GM13977 (cell line): ENCODE results near the gene EPAS1.

ENCODE experiments used
- DNase-seq: peaks from one replicate; pipeline ENCODE4 v3.0.0; 2012; ENCODE audit warnings: low spot score
- CTCF ChIP-seq: IDR thresholded peaks from 2 replicates; pipeline ENCODE4 v1.5.1; 2012; ENCODE audit warnings: mild to moderate bottlenecking, control low read depth; ENCODE audit not compliant: insufficient read depth; ENCODE audit errors: extremely low read depth, missing control alignments
- in situ Hi-C: fragments of 300-500 bp; cut with MboI; formaldehyde crosslinking; loops from one replicate; pipeline ENCODE4 v1.12.0; 2022; ENCODE audit warnings: low sequenced_read_pairs, low pct_unique_long_range_greater_than_20kb, mixed read lengths, inconsistent platforms; ENCODE audit not compliant: unreplicated experiment

The EPAS1 gene

DNA sequence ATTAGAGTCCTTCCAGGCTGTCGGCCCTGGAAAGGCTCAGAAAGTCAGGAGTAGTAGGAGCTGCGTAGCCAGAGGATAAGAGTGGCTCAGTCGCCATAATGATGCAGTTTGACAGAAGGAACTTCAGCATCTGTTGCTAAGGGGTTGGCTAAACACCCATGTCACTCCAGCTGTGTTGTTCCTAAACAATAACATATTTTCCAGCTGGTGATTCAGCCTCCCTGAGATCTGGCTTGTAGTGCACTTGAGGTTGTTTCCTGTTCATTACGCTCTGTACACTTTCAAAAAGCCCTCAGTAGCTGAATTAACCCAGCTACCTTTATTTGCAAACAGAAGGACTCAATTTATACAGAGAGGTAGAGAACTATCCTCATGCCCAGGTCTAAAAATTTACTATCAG lies 39.7 kb upstream of the EPAS1 start:
- in situ Hi-C loops = no loop called here
- no peak for DNase-seq
- no peak for TF ChIP-seq CTCF

DNA sequence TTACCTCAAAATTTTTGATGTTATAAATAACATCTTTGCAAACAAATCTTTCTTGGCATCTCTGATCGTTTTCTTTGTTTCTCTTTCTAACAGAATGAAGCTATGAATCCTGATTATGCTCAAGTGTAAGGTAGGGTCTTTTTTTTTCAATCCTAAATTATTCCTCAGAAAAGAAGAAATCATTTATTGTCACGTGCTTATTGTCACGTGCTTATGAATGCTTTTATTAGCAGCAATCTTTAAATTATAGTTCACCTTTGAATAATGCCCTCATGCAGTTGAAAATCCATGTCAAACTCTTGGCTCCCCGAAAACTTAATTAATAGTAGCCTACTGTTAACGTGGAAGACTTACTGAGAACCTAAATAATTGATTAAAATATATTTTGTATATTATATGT lies 39.2 kb upstream of the EPAS1 start:
- no peak for DNase-seq
- in situ Hi-C loops = no loop called here
- no peak for TF ChIP-seq CTCF

DNA sequence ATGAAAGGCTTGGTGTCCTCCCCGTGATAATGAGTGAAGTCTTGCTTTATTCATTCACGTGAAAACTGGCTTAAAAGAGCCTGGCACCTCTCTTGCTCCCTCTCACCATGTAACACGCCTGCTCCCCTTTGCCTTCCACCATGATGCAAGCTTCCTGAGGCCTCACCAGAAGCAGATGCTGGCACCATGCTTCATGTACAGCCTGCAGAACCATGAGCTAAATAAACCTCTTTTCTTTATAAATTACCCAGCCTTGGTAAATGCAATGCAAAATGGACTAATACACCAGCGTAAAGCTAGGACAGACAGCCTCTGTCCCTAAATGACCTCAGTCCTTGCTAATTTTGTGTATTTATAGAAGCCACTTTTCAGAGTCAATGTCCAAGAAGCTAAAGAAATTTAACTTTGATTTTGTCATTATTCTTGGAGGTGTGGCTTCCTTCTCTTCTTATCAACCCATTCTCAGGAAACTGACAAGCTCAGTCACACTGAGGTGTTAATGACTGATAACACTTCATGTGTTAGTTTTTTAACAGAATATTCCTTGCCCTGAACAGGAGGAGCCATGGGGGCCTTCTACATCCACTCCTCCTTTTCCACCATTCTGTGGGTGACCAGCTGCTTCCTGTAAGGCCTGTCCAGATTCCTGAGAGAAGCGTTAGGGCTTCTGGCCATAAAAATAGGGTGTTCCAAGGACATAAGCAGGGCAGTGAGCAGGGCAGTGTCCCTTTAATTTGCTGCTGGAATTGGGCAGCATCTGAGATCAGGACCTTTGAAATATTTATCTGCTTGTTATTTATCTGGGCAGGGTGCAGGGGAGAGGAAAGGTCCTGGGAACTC lies 38.0 kb upstream of the EPAS1 start:
- in situ Hi-C loops = no loop called here
- TF ChIP-seq CTCF = no peak
- DNase-seq = no peak

GRCh38 chr2:46259777-46260168 lies 37.4 kb upstream of the EPAS1 start:
- TF ChIP-seq CTCF = no peak
- in situ Hi-C loops = no loop called here

DNA sequence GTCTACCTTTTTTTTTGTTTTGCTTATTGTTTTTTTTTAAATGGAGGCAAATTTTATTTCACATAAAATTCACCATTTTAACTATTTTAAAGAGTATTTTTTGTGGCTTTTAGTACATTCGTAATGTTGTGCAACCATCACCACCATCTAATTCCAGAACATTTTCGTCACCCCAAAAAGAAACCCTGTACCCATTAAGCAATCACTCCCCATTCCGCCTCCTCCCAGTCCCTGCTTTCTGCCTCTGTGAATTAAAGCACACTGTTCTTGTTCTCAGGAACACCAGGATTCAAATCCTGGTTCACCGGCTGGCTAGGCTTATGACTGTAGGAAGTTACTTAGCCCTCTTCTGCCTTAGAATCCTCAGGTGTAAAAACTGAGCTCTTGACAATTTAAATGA lies 36.9 kb upstream of the EPAS1 start:
- TF ChIP-seq CTCF = no peak
- in situ Hi-C loops = no loop called here
- DNase-seq = no peak

More at GRCh38 chr2:46259777-46260168, 37.4 kb upstream of the EPAS1 start:
- no peak for DNase-seq

- in situ Hi-C loops = no loop called here
- no peak for DNase-seq
- no peak for TF ChIP-seq CTCF
These were observed 34.8 kb upstream of the EPAS1 start for GRCh38 chr2:46262248-46262938.
